Embryonic facial prominence (tissue), 1 donor: Measurements from ENCODE around the gene MTX1.
A peak's percentile ranks its signal among the peaks of the same experiment; 100 is the strongest.
"Not testable (repeated sequence)": the region's sequence is repeated elsewhere in the genome, so short reads cannot be mapped to it uniquely, and the experiment has no call there.

Source experiments
- DNase-seq: peaks from one replicate; pipeline ENCODE4 v3.0.0-alpha.2; 2016; ENCODE audit errors: extremely low spot score

Gene MTX1

GRCh38 chr1:155235375-155235774 is 26.9 kb downstream of the MTX1 start:
- DNase-seq: not testable (repeated sequence)

- no peak for DNase-seq
Observed at GRCh38 chr1:155236451-155236850, 28.0 kb downstream of the MTX1 start.

GRCh38 chr1:155241069-155241679 is 32.7 kb downstream of the MTX1 start:
- peak; percentile 64 for DNase-seq

- DNase-seq: no peak
Observed at GRCh38 chr1:155241841-155242264, 33.4 kb downstream of the MTX1 start.

GRCh38 chr1:155242805-155243358 is 34.4 kb downstream of the MTX1 start:
- no peak for DNase-seq

- peak; percentile 97 for DNase-seq
Observed at GRCh38 chr1:155244368-155245162, 36.1 kb downstream of the MTX1 start.

- DNase-seq: no peak
Observed at GRCh38 chr1:155245163-155245524, 36.6 kb downstream of the MTX1 start.

GRCh38 chr1:155246796-155247195 is 38.3 kb downstream of the MTX1 start:
- not testable (repeated sequence) for DNase-seq

GRCh38 chr1:155247667-155248553 is 39.4 kb downstream of the MTX1 start:
- DNase-seq: no peak

- DNase-seq: no peak
Observed at GRCh38 chr1:155250246-155250632, 41.7 kb downstream of the MTX1 start.

GRCh38 chr1:155250633-155251449 is 42.3 kb downstream of the MTX1 start:
- DNase-seq: peak; percentile 82

GRCh38 chr1:155251566-155251965 is 43.1 kb downstream of the MTX1 start:
- no peak for DNase-seq

GRCh38 chr1:155253208-155253607 is 44.7 kb downstream of the MTX1 start:
- DNase-seq: no peak

- no peak for DNase-seq
Observed at GRCh38 chr1:155253797-155254196, 45.3 kb downstream of the MTX1 start.

GRCh38 chr1:155254228-155254713 is 45.8 kb downstream of the MTX1 start:
- DNase-seq: no peak

GRCh38 chr1:155254714-155255242 is 46.3 kb downstream of the MTX1 start:
- DNase-seq: no peak

- peak; percentile 73 for DNase-seq
Observed at GRCh38 chr1:155255243-155256007, 46.9 kb downstream of the MTX1 start, which contains the start of gene ENTREP3. TSS of gene ENTREP3 (minus strand) at chr1:155255483. CDS start at chr1:155254877, 606 bp downstream.

GRCh38 chr1:155256058-155256852 is 47.8 kb downstream of the MTX1 start:
- DNase-seq: no peak

GRCh38 chr1:155260276-155260675 is 51.8 kb downstream of the MTX1 start:
- DNase-seq: no peak
